GM12865 (cell line): ENCODE results near the gene GTPBP1.

ENCODE experiments used
- DNase-seq: peaks from one replicate; pipeline ENCODE4 v3.0.0; 2010; ENCODE audit warnings: low read depth
- H3K4me3 ChIP-seq: 2 replicates; pipeline ENCODE4 v1.5.1; 2011; ENCODE audit warnings: mild to moderate bottlenecking, low read depth, low read length, control low read depth
- TF ChIP-seq, protein P1 (sequence below): IDR thresholded peaks from 2 replicates; pipeline ENCODE4 v1.5.1; 2011; ENCODE audit warnings: low read length, control low read depth, low read depth, inconsistent platforms; ENCODE audit not compliant: insufficient read depth; ENCODE audit errors: missing control alignments

Gene GTPBP1

DNA sequence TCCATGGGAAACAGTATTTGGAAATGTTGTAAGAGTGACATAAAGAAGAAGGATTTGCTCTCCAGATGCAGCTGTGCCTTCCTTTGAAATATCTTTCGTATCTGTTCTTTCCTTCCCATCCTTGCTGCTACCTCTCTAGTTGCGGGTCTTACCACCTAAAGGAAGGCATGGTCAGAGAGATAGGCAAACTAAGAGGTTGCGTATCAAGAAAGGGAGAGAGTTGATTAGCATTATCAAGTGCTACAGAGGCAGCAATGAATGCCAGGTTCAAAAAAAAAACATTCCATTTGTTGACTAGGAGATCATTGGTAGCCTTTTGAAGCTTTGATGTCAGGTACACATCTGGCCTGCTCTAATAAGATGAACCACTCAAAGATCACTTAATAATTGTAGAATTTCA is 4.6 kb downstream of the GTPBP1 start:
- DNase-seq = no peak
- TF ChIP-seq, protein P1, sequence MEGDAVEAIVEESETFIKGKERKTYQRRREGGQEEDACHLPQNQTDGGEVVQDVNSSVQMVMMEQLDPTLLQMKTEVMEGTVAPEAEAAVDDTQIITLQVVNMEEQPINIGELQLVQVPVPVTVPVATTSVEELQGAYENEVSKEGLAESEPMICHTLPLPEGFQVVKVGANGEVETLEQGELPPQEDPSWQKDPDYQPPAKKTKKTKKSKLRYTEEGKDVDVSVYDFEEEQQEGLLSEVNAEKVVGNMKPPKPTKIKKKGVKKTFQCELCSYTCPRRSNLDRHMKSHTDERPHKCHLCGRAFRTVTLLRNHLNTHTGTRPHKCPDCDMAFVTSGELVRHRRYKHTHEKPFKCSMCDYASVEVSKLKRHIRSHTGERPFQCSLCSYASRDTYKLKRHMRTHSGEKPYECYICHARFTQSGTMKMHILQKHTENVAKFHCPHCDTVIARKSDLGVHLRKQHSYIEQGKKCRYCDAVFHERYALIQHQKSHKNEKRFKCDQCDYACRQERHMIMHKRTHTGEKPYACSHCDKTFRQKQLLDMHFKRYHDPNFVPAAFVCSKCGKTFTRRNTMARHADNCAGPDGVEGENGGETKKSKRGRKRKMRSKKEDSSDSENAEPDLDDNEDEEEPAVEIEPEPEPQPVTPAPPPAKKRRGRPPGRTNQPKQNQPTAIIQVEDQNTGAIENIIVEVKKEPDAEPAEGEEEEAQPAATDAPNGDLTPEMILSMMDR = no peak
- no peak overlapping the region for H3K4me3 ChIP-seq

DNA sequence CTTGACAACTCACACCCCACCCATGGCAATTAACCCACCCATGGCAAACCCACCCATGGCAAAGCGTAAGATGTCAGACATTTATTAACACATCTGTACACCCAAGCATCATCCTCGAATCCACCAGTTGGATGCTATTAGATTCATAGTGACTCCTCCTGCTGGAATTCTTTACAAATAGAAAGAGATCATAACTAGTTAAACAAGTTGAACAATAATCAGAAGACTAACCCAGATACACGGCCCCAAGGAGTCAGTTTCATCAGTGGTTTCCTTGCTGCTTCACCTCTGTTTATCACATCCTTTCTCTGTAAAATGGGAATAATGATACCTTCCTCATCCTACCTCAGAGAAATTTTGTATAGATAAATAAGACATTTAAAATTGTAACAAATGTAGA is 5.1 kb downstream of the GTPBP1 start:
- TF ChIP-seq, protein P1 = no peak
- no peak for DNase-seq
- no peak overlapping the region for H3K4me3 ChIP-seq

DNA sequence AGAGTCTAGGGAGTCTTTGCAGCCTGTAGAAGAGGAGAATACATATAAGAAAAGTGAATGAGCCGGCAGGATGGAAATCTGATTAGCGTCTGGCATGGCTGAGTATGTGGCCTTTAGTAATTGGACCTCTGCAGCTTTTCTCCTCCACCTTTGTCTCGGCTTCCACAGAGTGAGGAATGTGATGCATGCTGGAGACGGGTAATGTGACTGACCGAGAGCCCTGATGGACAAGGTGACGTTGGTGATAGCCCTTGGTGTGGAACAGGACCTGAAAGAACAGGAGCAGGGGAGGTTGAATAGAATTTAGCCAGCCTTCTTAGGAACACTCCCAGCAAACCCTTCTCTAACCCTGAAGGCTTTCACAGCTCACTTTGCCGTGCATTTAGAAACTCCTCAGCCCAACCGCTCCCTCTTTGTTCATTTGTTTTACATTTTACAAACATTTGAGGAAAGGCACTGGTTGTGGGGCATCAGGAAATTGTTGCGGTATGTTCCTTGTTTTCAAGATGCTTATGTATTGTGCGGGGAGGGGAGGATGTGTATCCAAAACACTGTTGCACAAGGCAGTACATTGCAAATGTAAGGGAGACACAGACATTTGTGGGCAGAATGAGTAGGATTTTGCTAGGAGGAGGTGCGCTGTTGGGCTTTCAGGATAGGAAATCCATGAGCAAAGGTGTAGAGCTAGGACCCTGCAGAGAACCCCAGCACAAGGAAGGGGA is 6.9 kb downstream of the GTPBP1 start:
- TF ChIP-seq, protein P1 = no peak
- no peak overlapping the region for H3K4me3 ChIP-seq
- DNase-seq = no peak

DNA sequence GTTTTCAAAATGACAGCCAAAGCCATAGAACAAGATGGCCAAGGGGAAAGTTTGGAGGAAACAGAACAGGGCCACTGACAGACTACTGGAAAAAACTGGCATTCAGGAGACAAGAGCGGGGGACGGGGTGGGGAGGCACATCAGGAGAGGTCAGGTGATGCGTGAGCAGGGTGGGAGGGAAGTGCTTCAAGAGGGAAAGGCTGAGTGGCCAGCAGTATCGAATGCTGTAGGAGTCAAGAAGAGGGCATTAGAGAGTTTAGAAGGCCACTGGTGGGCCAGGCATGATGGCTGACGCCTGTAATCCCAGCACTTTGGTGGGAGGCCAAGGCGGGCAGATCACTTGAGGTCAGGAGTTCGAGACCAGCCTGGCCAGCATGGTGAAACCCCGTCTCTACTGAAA is 8.2 kb downstream of the GTPBP1 start:
- DNase-seq = no peak
- TF ChIP-seq, protein P1 = no peak
- H3K4me3 ChIP-seq = no peak overlapping the region

DNA sequence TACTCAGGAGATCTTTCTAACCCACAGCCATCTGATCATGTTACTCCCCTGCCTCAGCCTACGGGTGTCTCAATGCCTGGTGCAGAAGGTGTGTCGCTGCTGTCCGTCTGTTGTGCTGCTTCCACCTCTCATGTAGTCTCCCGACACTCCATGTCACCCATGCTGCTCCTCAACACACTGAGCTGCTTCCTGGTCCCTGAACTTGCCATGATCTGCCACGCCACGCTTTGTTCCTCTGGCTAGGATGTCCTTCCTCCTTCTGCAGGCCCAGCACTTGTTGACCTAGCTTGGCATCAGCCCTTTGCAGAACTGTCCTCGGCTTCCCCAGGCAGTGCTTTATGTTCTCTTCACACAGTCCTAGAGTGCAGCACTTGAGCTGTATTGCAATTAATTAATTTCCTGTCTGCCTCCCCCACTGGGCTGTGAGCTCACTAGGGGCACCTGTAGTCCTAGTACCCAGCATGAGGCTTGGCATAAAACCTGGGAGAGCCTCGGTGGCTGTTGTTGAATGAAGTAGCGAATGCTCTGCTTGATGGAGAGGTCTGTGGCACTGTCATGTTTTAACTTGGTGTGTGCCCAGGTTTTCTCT is 9.5 kb downstream of the GTPBP1 start:
- DNase-seq = no peak
- TF ChIP-seq, protein P1 = no peak
- H3K4me3 ChIP-seq = no peak overlapping the region

DNA sequence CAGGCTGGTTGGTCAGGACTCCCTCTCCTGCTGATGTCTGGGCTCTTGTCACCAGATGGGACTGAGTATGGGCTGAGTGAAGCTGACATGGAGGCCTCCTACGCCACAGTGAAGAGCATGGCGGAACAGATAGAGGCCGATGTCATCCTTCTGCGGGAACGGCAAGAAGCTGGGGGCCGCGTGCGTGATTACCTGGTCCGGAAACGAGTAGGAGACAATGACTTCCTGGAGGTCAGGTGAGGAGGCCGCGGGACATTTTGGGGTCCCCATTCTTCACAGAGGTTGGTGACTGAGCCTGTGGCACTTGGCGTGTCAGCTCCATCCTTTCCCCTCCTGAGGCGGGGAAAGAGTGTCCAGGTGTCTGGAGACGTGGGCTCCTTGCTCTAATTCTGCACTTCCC is 10.1 kb downstream of the GTPBP1 start:
- no peak overlapping the region for H3K4me3 ChIP-seq
- TF ChIP-seq, protein P1 = no peak
- no peak for DNase-seq

DNA sequence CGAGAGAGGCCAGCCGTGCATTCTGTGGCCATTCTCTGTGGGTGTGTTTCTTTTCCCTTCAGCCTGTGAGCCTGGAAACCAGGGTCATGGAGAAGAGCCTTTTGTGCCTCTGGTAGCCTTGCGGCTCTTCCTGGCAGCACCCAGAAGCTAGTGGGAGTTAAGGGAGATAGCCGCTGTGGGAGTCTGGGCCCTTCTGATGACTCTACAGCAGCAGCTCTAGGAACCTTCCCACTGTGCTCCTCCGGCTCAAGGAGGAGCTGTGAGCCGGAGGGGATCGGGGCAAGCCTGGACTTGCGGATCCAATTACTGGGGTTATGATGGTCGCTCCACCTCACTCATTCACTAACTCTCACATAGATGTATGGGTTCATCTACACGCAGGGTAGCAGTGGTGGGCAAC is 10.5 kb downstream of the GTPBP1 start:
- TF ChIP-seq, protein P1 = no peak
- no peak for DNase-seq

More for the DNA sequence above, 10.5 kb downstream of the GTPBP1 start:
- H3K4me3 ChIP-seq = no peak overlapping the region
